ENCODE data around the gene ZNF526.
A peak's percentile ranks its signal among the peaks of the same experiment; 100 is the strongest.

The ZNF526 gene

DNA sequence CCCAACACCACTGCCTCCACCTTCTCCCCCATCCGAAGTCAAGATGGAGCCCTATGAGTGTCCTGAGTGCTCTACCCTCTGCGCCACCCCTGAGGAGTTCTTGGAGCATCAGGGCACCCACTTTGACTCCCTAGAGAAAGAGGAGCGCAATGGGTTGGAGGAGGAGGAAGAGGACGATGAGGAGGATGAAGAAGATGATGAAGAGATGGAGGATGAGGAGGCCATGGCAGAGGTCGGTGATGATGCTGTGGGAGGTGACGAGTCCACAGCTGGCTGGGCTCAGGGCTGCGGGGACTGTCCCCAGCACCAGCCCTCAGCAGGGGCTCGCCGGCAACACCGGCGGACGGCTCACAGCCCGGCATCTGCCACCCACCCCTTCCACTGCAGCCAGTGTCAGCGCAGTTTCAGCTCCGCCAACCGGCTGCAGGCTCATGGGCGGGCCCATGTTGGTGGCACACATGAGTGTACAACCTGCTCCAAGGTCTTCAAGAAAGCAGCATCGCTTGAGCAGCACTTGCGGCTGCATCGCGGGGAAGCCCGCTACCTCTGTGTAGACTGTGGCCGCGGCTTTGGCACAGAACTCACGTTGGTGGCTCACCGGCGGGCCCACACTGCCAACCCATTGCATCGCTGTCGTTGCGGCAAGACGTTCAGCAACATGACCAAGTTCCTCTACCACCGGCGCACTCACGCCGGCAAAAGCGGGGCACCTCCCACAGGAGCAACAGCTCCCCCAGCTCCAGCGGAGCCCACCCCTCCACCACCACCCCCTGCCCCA, 5.0 kb downstream of the ZNF526 start:
- no peak for DNase-seq

- no peak for DNase-seq
Observed at GRCh38 chr19:42225718-42226292, 5.7 kb downstream of the ZNF526 start.

DNA sequence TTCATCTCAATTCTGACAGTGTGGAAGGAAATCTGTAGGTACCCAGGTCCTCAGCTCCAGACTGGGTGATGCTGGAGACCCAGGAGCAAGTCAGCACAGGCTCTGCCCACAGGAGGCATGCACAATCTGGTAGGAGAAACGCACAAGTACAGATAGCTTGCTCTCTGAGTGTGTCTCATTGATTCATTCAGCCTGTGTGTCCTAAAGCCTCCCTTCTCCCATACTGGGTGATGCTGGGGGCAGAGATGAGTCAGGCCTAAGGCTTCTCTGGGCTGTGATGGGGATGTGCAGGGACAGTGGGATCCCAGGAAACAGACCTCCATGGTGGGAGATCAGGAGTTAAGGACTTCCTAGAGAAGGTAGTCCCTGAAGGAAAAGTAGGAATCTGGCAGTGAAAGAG, 6.8 kb downstream of the ZNF526 start:
- no peak for DNase-seq

DNA sequence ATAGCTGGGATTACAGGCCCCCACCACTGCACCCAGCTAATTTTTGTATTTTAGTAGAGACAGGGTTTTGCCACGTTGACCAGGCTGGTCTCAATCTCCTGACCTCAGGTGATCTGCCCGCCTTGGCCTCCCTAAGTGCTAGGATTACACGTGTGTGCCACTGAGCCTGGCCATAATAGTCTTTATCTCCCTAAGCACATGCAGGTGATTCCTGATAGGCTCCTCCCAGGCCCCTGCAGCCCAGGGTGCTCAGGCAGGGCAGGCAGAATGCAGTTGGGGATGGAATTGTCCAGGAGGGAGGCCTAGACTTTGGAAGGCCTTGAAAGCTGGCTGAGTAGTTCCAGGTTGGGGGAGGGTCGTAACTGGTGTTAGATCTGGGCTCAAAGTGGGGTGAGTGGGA, 8.5 kb downstream of the ZNF526 start:
- DNase-seq: no peak

- no peak for DNase-seq
Observed at GRCh38 chr19:42229301-42229854, 9.3 kb downstream of the ZNF526 start.

GRCh38 chr19:42229855-42230351, 9.8 kb downstream of the ZNF526 start:
- no peak for DNase-seq

DNA sequence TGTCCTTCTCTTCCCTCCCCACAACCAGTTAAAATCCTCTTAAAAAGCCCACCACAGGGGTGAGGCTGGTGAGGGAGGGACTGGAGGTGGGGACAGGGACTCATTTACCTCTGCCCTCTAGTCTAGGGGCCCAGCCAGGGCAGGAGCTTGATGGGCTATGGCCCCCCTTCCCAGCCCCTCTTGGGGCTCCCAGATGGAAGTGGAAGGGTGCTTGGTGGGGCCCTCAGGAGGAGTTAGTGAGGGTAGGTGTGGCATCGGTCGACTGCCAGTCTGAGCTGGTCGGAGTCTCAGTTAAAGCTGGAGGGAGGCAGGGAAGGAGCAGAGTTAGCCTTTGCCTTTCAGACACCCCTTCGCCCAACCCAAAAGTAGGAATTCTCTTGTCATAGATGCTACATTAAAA, 10.5 kb downstream of the ZNF526 start:
- DNase-seq: no peak

DNA sequence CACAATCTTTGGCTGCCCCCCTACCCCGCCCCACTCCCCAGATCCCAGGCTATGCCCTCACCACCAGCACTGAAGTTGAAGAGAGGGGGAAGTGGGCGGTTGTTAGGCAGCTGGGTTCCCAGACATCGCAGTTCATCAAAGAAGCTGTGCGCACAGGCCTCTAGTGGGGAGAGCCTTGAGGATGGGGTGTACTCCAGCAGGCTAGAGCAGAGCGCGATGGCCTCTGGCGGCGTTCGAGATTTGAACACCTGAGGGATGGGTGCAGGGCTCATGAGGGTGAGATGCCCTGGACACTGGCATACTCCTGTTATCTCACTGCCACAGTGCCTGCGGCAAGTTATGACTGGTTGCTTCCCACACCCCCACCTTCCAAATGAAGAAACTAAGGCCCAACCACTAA, 12.3 kb downstream of the ZNF526 start:
- no peak for DNase-seq

GRCh38 chr19:42233106-42233505, 13.0 kb downstream of the ZNF526 start:
- DNase-seq: no peak

DNA sequence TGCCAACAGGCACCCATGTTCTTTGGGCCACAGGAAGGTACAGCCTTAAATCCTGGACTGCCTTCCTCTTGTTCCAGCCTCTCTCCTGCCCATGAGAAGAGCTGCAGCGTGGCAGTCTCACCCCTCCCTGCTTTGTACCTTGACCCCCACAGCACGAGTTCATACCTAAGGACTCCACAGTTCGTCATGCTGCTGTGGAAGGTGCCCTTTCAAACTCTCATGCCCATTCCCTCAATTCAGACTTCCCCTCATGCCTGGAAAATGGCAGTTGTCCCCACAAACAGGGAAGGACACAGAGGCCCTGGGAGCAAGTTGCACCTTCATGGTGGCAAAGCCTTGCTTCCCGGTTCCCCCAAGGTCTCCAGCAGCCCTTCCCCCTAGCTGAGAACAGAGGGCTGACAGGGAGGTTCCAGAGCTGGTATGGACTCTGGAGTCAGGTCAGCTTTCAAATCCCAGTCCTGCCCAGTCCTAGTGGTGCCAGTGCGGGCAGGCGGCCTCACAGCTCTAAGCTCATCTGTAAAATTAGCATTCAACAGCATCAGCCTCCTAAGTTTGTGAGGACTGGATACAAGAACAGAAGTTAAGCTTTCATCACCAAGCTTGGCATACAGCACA, 13.7 kb downstream of the ZNF526 start:
- DNase-seq: no peak

GRCh38 chr19:42234364-42234763, 14.3 kb downstream of the ZNF526 start:
- DNase-seq: no peak

GRCh38 chr19:42235181-42235580, 15.1 kb downstream of the ZNF526 start:
- DNase-seq: no peak

DNA sequence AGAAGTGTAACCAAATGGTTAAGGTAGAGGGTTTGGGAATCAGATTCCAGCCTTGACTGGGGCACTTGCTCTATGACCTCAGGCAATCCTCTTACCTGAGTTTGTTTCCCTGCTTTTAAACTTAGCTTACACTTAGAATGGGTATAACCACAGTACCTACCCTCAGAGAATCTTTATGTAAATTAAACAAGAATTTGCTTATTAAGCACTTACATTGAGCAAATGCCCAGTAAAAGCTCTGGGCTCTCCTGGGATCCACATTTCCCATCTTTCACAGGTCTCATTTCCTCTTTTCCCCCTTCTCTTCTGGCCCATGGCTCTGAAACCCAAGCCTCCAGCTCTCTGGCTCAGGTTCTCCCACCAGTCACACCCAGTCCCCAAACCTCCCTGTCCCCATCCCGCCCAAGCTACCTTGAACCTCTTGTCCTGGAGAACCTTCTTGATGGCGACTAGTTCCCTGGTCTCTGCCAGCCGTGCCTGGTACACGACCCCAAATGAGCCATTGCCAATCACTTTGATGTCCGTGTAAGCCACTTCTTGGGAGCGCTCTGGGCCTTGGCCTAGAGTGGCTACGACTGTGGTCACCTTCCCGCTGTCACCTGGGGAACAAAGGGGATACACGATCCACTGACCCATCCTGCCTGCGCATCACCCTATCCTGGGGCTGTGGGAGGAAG, 19.6 kb downstream of the ZNF526 start:
- no peak for DNase-seq

- no peak for DNase-seq
Observed at GRCh38 chr19:42241279-42241678, 21.2 kb downstream of the ZNF526 start.

GRCh38 chr19:42242069-42242511, 22.0 kb downstream of the ZNF526 start:
- DNase-seq: no peak

DNA sequence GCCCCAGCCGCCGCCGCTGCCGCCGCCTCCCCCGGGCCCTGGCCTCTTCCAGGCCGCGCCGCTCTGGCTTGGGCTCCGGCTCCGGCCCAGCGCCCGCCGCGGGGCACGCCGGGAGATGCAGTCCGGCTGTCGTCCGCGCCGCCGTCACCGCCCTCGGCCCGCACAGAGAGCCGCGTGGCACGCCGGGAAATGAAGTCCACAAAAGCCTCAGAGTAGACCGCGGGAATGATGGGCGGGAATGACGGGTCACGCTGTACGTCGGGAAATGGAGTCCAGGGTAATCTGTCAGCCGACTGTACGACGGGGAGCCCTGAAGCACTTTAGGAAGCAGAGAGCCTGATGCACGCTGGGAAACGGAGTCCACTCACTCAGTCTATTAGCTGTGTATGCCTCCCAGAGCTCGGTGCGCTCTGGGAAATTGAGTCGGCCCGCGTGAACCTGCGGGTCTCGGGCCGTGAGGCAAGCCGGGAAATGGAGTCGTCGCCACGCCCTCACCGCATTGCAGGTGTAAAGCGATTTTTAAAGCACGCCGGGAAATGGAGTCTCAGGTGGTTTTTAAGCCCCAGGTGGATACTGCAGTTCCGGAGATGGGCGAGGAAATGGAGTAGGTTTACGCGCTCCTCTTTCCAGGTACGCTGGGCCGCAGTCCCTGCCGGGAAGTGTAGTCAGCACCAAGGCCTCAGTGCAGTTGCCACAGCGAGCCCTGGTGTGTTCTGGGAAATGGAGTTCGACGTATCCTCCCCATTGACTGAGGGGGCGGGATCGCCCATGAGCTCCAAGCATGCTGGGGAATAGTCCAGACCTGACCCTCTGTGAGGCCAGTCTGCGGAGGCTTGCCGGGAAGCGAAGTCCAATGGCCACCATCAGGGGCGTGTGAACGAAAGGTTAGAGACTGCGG, 22.6 kb downstream of the ZNF526 start, which contains the start of gene GSK3A:
Gene GSK3A (minus strand): TSS at position 91 of the 898 bp plus-strand sequence. CDS start 137 bp downstream, outside the sequence.
- DNase-seq: peak; percentile 98

DNA sequence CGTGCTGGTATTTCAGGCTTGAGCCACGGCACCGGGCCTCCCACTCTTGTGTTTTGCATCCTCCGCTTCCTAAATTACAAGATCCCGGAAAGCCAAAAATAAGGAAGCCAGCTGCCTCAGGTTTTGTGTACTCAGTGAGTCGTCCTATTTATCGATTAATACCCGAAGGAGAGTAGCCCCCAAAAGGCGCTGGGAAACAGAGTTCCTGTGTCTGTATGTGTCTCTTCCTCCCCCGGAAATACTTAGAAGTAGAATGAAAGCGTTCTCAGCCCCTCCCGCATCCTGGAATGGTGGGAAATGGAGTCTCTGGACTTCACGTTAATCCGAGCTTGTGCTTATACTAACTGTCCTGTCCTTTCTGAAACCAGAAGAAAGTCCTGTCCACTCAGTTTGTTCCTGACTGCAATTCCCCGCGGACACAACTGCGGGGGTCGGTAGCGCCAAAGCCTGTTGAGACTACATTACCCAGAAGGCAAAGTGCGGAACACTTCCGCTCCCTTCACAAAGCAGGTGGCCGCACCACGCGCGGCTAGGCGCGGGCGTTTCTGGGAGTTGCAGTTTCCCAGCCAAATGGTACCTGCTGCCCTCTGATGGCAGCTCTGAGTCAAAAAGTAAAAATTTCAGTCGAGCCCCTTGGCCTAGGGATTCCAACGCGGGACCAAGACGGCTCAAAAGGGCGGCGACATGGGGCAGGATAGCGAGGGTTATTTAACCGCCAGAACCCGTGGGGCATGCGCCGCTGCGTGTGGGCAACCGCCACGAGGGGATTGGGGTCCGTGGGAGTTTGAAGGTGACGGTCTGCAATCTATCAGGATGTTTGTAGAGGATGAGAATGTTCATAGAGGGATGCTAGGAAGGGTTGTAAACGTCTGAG, 24.5 kb downstream of the ZNF526 start:
- DNase-seq: peak; percentile 82

- DNase-seq: no peak
Observed at GRCh38 chr19:42245231-42245630, 25.1 kb downstream of the ZNF526 start.

GRCh38 chr19:42246143-42246921, 26.2 kb downstream of the ZNF526 start:
- DNase-seq: peak; percentile 38

Data from NCI-H2107 (cell line).